Fibroblast of peridontal ligament (primary cell): ENCODE data around the gene STX17.
"Not testable (repeated sequence)": the region's sequence is repeated elsewhere in the genome, so short reads cannot be mapped to it uniquely, and the experiment has no call there.

Source experiments
- DNase-seq: peaks from one replicate; pipeline ENCODE4 v3.0.0-alpha.2; 2010; ENCODE audit errors: extremely low read depth

STX17 gene

DNA sequence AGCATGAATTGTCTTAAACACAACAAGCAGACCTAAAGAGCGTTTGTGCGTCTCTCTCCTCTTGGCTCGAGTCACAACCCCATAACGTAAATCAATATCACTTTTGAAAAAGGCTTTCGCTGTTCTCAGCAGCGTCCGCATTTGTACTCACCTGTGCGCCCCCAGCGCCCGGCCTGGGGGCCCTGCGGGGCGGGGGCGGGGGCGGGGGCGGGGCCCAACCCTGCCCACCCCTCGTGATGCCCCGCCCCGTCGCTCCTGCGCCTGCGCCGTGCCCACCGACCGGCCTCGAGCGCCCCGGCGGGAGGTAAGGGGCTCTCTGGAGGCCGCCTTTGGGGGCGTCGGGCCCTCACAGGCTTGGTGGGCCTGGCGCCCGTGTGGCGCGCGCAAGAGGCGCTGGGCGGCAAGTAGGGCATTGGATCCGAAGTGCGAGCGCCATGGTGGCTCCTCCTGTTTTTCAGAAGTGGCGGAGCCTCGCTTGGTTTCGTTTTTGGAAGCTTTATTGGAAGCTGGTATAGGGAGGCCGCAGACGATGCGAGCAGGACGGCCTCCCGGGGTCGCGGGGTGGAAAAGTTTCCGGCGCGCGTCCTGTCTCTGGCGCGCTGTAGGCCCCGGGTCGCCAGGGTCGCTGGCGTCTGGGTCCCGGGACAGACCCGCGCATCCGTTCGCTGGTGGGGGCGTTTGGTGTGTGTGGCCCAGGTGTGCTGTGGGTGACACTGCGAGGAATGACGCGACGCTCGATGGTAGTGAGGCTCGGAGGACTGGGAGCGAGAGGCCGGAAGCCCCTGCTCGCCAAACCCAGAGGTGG, at the start of gene STX17:
Gene STX17, plus strand, starts transcription at position 252 of the 805 bp plus-strand sequence. CDS start 8,586 bp downstream, outside the sequence.
- peak; percentile 76 for DNase-seq

- not testable (repeated sequence) for DNase-seq
These were observed 48.9 kb upstream of the STX17 start for GRCh38 chr9:99857576-99857975.

DNA sequence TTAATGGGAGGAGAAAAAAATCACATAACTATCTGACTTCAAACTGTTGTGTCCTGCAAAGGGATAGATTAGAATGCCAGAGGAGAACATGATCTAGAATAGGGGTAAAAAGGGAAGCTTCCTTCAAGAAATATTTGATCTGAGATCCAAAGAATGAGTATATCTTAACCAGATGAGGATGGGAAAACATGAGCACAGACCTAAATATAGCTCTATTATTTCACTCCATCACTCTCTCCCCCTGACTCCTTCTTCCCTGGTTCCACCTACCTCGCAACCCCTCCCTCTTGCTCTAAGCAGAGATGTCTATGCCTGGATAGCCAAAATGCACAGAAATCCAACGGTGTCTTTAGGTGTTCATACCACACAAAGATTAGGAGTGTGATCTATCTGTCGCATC, 48.4 kb upstream of the STX17 start:
- DNase-seq, result no peak

GRCh38 chr9:99859243-99859980, 47.0 kb upstream of the STX17 start:
- DNase-seq, result peak; percentile 60

DNA sequence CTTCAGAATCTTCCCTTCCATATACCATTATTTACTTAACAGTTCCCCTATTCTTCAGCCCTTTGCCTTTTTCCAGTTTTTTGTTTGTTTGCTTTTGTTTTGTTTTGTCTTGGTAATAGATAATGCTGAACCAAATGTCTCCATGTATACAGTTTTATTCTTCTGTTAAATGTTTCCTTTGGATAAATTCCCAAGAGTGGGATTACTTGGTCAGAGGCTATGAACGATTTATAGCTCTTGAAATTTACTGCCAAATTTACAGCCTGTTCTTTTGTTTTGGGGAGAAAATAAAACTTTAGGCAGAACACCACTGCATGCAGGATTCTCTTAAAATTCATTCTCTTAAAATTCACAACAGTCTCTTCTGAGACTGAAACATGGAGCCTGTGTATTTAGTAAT, 46.2 kb upstream of the STX17 start:
- no peak for DNase-seq

- no peak for DNase-seq
These were observed 42.5 kb upstream of the STX17 start for GRCh38 chr9:99863955-99864354.

GRCh38 chr9:99866398-99866797, 40.1 kb upstream of the STX17 start:
- DNase-seq, result no peak

GRCh38 chr9:99867536-99867935, 38.9 kb upstream of the STX17 start:
- DNase-seq, result no peak

- DNase-seq, result no peak
These were observed 38.5 kb upstream of the STX17 start for GRCh38 chr9:99867968-99868367.

GRCh38 chr9:99868845-99869244, 37.6 kb upstream of the STX17 start:
- no peak for DNase-seq

DNA sequence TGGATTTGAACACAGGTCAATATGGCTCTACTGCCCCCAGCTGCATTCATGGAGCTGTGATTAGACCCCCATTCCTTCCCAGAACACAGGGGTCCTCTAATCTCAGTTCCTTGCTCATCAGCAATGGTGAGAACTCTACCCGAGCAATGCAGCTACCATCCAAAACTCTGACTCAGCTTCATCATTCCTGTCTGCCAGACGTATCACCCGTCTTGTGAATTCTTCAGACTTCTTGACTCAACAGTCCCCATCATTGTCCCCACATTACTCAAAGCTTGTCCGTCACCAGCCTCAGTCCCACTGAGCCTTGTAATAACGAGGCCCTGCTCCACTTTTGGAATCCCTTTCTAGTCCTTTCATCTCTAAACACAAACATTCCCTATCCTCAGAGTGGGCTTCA, 36.3 kb upstream of the STX17 start:
- peak; percentile 10 for DNase-seq

DNA sequence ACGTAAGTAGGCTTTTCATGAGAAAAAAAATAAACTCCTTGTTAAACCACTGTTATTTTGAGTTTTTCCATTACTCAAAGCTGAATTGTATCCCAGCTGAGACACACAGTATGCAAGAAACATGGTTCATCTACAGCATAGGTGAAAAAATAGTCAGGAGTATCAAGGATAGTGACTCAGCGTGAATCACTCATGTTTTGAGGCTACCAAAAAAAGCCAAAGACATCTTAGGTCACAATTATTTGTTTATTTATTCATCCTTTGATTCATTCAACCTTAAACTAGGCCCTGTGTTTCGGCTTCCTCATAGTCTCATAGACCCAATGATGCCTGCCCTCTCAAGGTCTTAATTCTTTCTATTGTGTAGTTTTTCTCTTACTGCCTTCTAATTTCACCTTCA, 32.9 kb upstream of the STX17 start:
- peak; percentile 36 for DNase-seq

- DNase-seq, result peak; percentile 3
These were observed 32.4 kb upstream of the STX17 start for GRCh38 chr9:99873943-99874584.

DNA sequence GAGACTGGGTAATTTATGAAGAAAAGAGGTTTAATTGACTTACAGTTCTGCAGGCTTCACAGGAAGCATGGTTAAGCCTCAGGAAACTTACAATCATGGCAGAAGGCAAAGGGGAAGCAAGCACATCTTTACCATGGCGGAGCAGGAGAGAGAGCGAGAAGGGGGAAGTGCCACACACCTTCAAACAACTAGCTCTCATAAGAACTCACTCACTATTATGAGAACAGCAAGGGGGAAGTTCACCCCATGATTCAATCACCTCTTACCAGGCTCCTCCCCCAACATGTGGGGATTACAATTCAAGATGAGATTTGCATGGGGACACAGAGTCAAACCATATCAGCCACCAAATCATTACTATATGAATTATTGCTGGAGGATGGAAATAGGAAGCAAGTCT, 30.3 kb upstream of the STX17 start:
- no peak for DNase-seq

DNA sequence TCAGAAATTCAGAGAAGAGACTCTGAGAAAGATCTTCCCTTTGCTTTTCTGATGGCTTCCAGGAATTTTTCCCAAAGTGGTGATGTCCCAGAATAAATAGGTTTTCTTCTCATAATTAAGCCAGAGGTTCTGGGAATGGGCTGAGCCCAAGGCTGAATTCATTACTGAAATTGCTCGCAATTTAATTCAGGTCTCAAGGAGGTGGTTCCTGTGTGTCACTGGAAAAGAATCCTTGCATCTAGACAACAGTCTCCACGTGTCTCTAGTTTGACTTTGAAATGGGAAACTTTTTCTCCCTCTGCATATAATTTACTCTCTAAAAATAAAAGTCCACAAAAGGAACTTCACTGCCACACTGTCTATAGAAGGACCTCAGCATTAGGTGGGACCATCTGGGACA, 27.8 kb upstream of the STX17 start:
- DNase-seq, result no peak

DNA sequence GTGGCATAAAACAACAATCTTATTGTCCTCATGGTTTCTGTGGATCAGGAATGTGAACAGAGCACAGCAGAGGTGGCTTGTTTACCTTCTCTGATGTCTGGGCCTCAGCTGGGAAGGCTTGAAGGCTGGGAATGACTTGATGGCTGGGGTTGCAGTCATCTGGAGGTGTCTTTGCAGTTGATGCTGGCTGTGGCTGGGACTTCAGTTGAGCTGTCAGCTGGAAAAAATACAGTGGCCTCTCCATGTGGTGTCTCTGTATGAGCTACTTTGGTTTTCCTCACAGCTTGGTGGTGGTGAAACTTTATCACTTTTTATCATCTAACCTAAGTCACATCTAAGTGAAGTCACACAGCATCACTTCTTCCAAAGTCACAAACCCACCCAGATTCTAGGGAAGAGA, 24.7 kb upstream of the STX17 start:
- DNase-seq, result no peak

DNA sequence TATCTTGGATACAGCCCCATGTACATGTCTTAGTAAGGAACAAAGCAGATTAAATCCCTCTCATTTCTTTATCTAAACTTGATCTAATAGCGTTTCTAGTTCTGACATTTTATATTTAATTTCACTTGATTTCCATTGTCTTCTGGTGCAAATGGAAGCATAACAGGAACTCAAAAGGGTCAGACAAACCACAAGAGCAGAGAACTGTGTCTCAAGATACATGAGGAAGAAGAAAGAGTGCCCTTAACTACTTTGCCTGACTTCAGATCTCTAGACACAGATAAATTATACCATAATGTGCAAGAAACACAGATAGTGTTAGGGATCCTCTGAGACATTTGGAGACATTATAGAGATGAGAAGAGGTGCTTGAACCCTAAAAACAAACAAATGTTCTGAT, 20.7 kb upstream of the STX17 start:
- no peak for DNase-seq

DNA sequence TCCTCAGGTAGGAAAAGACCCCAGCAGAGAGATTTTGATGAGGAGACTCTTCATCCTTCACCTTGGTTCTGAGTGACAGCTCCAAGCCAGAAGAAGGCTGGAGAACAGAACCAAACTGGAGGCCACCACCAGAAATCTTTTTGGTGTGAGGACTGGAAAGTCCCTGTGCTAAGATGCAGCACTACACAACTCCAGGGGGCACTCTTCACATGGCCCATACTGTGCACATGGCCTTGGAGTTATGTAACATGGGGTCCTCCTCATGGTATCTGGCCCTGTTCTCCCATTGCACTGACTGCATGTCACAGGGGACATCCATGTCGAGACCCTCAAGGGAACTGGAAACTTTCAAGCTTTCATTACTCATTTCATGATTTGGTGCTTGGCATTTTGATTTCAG, 17.3 kb upstream of the STX17 start:
- no peak for DNase-seq

DNA sequence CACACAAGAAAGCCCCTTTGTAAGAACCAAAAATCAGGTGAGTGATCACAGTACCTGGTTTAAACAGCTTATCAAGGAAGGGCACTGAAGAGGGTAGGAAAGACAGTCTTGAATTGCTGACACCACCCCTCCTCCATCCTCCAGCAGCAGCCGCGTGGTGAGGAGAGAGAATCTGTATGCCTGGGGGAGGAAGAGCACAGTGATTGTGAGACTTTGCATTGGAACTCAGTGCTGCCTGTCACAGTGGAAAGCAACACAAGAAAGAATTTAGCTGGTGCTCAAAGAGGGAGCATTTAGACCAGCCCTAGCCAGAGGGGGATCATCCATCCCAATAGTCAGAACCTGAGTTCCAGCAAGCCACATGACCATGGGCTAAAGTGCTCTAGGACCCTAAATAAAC, 11.6 kb upstream of the STX17 start:
- no peak for DNase-seq

- DNase-seq, result no peak
These were observed 10.9 kb upstream of the STX17 start for GRCh38 chr9:99895510-99895909.

- no peak for DNase-seq
These were observed 10.3 kb upstream of the STX17 start for GRCh38 chr9:99896119-99896518.

- no peak for DNase-seq
These were observed 3.1 kb upstream of the STX17 start for GRCh38 chr9:99903393-99903792.
